ENCODE results near the gene KRTAP10-3. TPM values are rescaled to one million over a fixed set of nuclear protein-coding genes. Genes with fewer than 3 reads are reported as not detected.

Gene KRTAP10-3
- total and polyA plus RNA-seq, 2 donors (not counting 3 experiments of a cell fraction or from before 2014, with no cell fraction given): not detected

GRCh38 chr21:44564886-44565598 is 6.4 kb upstream of the KRTAP10-3 start:
- no peaks in the 10 kb centered on the region for H3K79me2 ChIP-seq (ENCODE audit: control insufficient read depth, insufficient read depth, low read length)
- H3K36me3 ChIP-seq (ENCODE audit: control insufficient read depth in 2 of 2, extremely low read depth in 1 of 2, insufficient read depth in 2 of 2, low read length in 2 of 2): no peaks in the 10 kb centered on the region
- H3K9me3 ChIP-seq (replicated peaks; ENCODE audit: control insufficient read depth, insufficient read depth, low read length): no peaks in the 10 kb centered on the region
- intact Hi-C loops (cut with micrococcal nuclease): loop anchor here (5.0 kb wide), 1 partner anchor 42 kb away; no protein-coding TSS in a partner anchor
- BruUV-seq (replicated peaks): no TSS peak
- H3K27ac ChIP-seq (ENCODE audit: insufficient read depth, low read depth, low read length): no peak overlapping the region
- no peak overlapping the region for H2AFZ ChIP-seq (ENCODE audit: low read depth, low read length)
- H3K9me1 ChIP-seq (replicated peaks; ENCODE audit: control insufficient read depth, extremely low read depth, insufficient read depth, low read length): no peaks in the 10 kb centered on the region
- dilution Hi-C loops (cut with MboI; ENCODE audit: extremely low pct_ligation_motif_present, low sequenced_read_pairs): no loop called here
- TF ChIP-seq MYC (IDR thresholded peaks at IDR 0.05; ENCODE audit: low read depth, low read length) (no peak), EZH2 (IDR thresholded peaks at IDR 0.05; ENCODE audit: borderline replicate concordance, low read depth, low read length, severe bottlenecking) (no peak), POLR2AphosphoS5 (IDR thresholded peaks at IDR 0.05; ENCODE audit: insufficient read depth, low read depth, low read length) (no peak), GATA2 (IDR thresholded peaks at IDR 0.05; ENCODE audit: insufficient read depth, insufficient read length, low read depth, low read length) (no peak), JUN (IDR thresholded peaks at IDR 0.05; ENCODE audit: borderline replicate concordance, insufficient read depth, insufficient read length, low read depth) (no peak), FOS (IDR thresholded peaks at IDR 0.05; ENCODE audit: borderline replicate concordance, insufficient read depth, low read length) (no peak), CTCF (IDR thresholded peaks at IDR 0.05; ENCODE audit: extremely low read depth in 1 of 2, insufficient read depth in 1 of 2, low read depth in 1 of 2, low read length in 2 of 2) (no peak), POLR2A (IDR thresholded peaks at IDR 0.05; ENCODE audit: low read depth, low read length) (no peak)
- TF ChIP-seq, protein P1, sequence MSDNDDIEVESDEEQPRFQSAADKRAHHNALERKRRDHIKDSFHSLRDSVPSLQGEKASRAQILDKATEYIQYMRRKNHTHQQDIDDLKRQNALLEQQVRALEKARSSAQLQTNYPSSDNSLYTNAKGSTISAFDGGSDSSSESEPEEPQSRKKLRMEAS (IDR thresholded peaks at IDR 0.05; ENCODE audit: insufficient read depth, insufficient read length): no peak
- ChIA-PET POLR2A (no interaction called here), CTCF (no interaction called here)
- peaks cover 0 to 3% of the 10 kb centered on the region in 2 experiments for H3K27me3 ChIP-seq (ENCODE audit: control insufficient read depth in 2 of 2, insufficient read depth in 2 of 2, low read length in 2 of 2)
- FAIRE-seq (no peak), DNase-seq (ENCODE audit: low read depth, low spot score) (no peak)
- no peak overlapping the region for H3K9ac ChIP-seq (replicated peaks; ENCODE audit: extremely low read depth, insufficient read depth, low read length)
- H3K4me3 ChIP-seq (replicated peaks in 1 of 3; ENCODE audit: insufficient read depth in 1 of 3, low read depth in 1 of 3, low read length in 3 of 3): no peak overlapping the region
- no peak overlapping the region for H3K4me2 ChIP-seq (ENCODE audit: insufficient read depth, low read length)
- no peaks in the 10 kb centered on the region for H4K20me1 ChIP-seq (replicated peaks; ENCODE audit: control insufficient read depth, extremely low read depth, insufficient read depth, low read length)
- no peaks in the 10 kb centered on the region for H3K4me1 ChIP-seq (ENCODE audit: control insufficient read depth, extremely low read depth, insufficient read depth, low read length)
